DMS 273 (cell line): ENCODE results near the gene FRZB.
A peak's percentile ranks its signal among the peaks of the same experiment; 100 is the strongest.
"Not testable (repeated sequence)": the region's sequence is repeated elsewhere in the genome, so short reads cannot be mapped to it uniquely, and the experiment has no call there.

Experiments used
- DNase-seq: peaks from one replicate; lab custom pipeline; 2025; ENCODE audit not compliant: unreplicated experiment; lab: John Stamatoyannopoulos, UW

FRZB gene, protein sequence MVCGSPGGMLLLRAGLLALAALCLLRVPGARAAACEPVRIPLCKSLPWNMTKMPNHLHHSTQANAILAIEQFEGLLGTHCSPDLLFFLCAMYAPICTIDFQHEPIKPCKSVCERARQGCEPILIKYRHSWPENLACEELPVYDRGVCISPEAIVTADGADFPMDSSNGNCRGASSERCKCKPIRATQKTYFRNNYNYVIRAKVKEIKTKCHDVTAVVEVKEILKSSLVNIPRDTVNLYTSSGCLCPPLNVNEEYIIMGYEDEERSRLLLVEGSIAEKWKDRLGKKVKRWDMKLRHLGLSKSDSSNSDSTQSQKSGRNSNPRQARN

DNA sequence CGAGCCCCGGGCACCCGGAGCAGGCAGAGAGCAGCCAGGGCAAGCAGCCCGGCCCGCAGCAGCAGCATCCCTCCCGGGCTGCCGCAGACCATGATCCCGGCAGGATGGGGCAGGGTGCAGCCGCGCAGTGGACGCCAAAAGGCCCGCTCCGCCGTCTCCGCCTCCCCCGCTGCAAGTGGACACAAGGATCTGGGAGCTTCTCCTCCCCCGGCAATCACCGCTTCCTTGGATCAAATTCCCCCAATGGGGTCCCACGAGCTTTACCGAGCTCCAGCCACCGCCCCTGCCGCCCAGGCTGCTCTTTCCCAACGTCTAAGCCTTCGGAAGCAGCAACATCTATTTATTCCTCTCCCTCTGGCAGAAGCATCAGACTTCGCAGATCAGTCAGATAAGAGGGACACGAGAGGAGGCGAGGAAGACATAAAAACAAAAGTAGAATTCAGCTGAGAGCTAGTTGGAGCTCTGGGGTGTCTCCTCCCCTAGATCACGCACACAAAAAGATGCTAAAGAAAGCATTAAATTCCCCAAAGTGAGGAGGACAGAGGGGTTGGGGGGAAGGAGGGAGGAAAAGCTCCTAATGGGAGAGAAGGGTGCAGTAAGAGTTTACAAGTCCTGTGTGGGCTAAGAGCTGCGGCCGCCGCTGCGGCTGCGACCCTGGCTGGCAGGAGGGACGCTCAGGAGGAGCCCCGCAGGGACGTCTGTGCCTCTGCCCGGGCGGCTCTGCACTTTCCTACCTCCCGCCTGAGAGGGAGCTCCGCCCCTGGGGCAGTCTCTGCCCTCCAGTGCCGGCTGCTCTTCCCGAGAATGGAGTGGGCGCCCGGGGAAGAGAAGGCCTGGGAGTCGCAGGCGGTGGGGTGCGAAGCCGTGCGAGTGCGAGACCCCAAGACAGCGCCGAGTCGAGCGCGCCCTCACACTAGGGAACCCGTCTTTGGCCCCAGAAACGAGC is at the start of gene FRZB:
FRZB (minus strand) TSS at position 177 of the 946 bp plus-strand sequence; CDS start at position 92, 85 bp downstream.
- DNase-seq: peak; percentile 85

DNA sequence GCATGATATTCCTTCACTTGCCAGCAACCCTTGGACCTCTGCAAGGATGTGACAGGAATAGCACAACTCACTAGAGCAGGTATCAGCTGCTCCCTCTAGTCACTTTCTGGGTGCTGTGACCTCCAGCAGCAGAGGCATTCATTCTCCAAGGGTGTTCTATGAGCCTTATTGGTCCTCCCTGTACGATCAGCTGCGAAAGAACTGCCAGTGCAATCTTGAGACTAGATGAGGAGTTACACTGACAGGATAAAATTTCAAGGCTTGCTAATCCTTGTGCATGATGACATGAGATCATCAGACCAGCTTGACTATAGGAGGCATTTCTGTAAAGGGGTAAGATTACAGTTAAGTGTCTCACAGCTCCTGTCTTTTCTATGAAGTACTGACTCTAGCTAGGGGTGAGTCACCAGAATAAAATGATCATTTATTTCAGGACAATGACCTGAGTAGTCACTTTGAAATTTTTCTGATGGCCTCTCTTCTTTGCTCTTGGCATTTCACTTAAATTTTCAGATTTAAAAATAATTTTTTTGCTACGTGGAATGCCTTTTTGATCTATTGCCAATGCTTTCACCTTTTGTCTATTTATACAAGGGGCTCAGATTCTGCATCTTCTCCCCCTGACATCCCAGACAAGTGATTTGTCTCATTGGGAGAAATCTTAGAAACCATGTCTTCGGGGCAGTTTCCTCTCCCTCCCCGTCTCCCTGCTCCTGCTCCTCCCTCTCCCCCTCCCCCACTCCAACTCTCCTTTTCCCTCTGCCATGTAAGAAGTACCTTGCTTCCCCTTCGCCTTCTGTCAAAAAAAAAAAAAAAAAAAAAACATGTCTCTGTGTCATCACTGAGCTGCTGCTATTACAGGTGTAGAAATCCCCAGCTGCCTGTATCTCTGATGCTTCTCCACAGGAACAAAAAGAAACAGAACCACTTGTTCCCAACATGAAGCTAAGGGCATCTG is 49.2 kb upstream of the FRZB start:
- peak; percentile 35 for DNase-seq

GRCh38 chr2:182914852-182915251 is 48.4 kb upstream of the FRZB start:
- no peak for DNase-seq

GRCh38 chr2:182913064-182913463 is 46.6 kb upstream of the FRZB start:
- no peak for DNase-seq

GRCh38 chr2:182912518-182912915 is 46.1 kb upstream of the FRZB start:
- DNase-seq: no peak

GRCh38 chr2:182911813-182912517 is 45.5 kb upstream of the FRZB start:
- no peak for DNase-seq

DNA sequence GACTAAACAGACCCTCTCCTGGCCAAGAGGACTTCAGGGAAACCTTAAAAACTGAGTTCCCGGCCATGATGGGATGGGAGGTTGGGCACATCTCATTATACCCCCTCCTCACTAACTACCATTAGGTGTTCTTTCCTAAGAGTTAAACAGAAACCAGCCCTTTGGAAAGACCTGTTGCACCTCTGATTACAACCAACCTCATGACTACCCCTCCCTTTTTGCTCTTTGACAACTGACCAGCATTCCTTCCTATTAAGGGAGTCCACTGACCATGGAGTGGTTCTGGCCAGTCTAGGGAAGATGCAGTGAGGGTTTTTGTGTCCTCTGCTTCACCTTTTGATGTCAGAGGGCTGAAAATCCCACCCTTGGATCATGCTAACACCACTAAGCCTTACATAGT is 44.5 kb upstream of the FRZB start:
- DNase-seq: no peak

- DNase-seq: peak; percentile 20
Measured at GRCh38 chr2:182907081-182907830, 40.8 kb upstream of the FRZB start.

DNA sequence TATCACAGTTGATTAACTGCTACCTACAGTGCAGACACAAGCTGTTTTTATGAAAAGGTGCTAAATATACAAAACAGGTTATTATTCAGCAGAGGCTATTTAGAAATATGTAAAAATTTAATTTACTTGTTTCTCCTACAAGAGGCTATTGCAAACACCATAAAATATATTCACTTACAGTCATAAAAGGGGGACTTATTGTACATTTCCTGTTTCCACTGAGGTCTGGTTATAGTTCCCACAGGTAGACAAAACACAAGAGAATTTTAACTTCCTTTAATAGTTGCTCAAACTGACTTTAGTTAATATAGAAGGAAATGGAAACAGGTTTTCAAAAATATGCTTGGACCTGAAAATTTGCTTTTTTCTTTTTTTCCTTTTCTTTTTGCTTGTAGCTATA is 40.0 kb upstream of the FRZB start:
- no peak for DNase-seq

DNA sequence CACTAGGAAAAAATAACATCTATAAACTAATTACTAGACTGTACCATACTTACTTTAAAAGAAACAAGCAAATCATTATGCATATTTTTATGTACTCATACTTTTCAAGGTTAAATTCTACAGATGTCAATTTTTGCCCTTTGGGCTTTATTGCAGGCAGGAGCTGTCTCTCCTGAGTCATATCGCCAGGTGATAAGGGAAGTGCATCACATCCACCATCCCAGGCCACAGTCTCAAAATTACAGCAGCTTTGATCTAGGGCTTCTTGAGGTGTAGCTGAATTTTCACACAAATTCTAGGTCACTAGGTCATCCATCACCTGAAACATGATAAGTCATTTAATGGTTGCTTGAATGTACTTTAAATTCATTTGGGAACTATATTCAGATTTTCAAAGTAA is 38.4 kb upstream of the FRZB start:
- DNase-seq: no peak

DNA sequence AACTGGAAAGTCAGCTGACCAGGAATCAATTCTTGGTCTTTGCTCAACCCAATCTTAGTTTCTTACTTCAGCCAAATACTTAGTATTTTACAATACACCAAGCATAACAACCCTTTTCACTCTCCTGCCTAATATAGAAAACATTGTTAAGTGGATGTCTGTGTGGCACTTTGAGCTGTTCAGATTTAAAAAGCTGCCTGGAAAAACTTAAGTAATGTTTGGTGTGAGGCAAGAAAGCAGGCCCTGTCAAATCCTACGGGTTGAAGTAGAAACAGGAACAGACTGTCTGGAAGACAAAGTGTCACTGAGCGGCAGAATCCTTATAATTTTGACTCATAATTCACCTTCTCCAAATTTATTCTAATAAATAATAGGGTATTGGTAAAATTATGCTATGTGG is 37.1 kb upstream of the FRZB start:
- DNase-seq: no peak

- peak; percentile 19 for DNase-seq
Measured at GRCh38 chr2:182901748-182902147, 35.3 kb upstream of the FRZB start.

- DNase-seq: no peak
Measured at GRCh38 chr2:182898718-182899117, 32.3 kb upstream of the FRZB start.

DNA sequence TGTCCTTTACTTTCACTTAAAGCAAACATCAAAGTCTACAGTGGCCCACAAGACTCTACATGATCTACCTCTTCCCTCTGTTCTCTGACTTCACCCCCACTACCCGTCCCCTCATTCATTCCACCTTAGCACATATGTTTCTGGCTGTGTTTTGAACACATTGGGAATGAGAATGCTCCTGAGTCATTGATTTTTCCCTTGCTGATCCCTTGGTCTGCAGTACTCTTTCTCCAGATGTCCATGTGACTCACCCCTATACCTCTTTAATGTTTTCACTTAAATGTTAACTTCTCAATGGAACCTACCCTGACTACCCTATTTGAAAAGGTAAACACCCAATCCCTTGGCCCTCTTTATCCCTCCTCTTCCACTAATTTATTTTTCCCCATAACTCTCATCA is 30.7 kb upstream of the FRZB start:
- DNase-seq: peak; percentile 22

- no peak for DNase-seq
Measured at GRCh38 chr2:182895798-182896197, 29.4 kb upstream of the FRZB start.

GRCh38 chr2:182895169-182895568 is 28.7 kb upstream of the FRZB start:
- DNase-seq: no peak

- no peak for DNase-seq
Measured at GRCh38 chr2:182894174-182894573, 27.7 kb upstream of the FRZB start.

DNA sequence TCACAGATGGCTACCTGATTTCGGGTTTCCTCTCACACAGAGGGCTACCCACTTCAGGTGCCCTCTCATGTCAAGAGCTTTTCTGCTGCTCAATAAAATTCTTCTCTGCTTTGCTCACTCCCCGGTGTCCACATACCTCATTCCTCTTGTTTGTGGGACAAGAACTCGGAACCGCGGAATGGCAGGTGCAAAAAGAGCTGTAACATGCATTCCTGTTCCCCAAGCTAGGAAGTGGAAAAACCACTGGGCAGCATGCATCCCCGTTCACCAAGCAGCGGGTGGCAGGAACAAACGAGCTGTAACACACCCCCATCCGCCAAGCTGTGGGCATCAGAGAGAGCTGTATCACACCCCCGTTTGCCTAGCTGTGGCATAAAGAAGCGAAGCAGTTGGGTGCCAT is 27.2 kb upstream of the FRZB start:
- DNase-seq: no peak

- not testable (repeated sequence) for DNase-seq
Measured at GRCh38 chr2:182893035-182893434, 26.6 kb upstream of the FRZB start.

DNA sequence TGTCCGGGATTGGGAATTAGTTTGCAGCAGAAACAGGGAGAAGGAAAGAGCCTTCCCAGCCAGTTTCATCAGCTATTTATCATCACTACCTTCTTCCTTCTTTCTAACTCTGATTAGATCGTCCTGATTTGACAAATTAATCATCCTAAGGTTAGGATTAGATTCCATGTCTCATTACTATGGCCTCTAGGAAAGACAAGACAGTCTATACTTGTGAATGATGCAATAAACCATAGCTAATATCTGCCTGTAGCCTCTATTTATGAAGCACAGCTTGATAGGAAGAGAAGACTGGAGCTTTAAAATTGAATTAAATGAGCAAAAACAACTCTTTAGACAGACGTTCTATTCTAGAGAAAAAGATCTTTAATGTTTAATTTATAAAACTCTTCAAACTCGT is 25.2 kb upstream of the FRZB start:
- no peak for DNase-seq
